Measurements from ENCODE around the gene RNF144A. TPM values are rescaled to one million over a fixed set of nuclear protein-coding genes. Genes with fewer than 3 reads are reported as not detected.

Gene RNF144A
- total RNA-seq, 2 experiments from 2014 or later, result 49.0 to 50.6 TPM

GRCh38 chr2:7035884-7036283 is 118.7 kb downstream of the RNF144A start:
- CTCF ChIA-PET, result interaction anchor here (0.8 to 1.7 kb wide), 3 partner anchors 19 to 214 kb away, joined by 3 to 6 read pairs (median 4); no protein-coding TSS in a partner anchor
- no peak overlapping the region for H3K4me3 Mint-ChIP-seq
- intact Hi-C loops (cut with micrococcal nuclease), result no loop called here
- H3K36me3 Mint-ChIP-seq (ENCODE audit: low read depth), result peaks cover 31% of the 10 kb centered on the region
- no peaks in the 10 kb centered on the region for H3K9me3 Mint-ChIP-seq
- no peak for DNase-seq
- peaks cover 6% of the 10 kb centered on the region for H3K4me1 Mint-ChIP-seq (ENCODE audit: low read depth)
- no peak overlapping the region for H3K27ac Mint-ChIP-seq
- H3K27me3 Mint-ChIP-seq (ENCODE audit: low read depth), result no peaks in the 10 kb centered on the region

GRCh38 chr2:7037340-7038333 is 120.4 kb downstream of the RNF144A start:
- H3K36me3 Mint-ChIP-seq (ENCODE audit: low read depth), result peaks cover 19% of the 10 kb centered on the region
- no peak overlapping the region for H3K4me3 Mint-ChIP-seq
- CTCF ChIA-PET, result interaction anchor here (1.4 kb wide), 1 partner anchor 118 kb away, joined by 3 read pairs; no protein-coding TSS in a partner anchor
- peak; percentile 63 for DNase-seq
- intact Hi-C loops (cut with micrococcal nuclease), result loop anchor here (1.0 kb wide), 1 partner anchor 47 kb away; no protein-coding TSS in a partner anchor
- no peak overlapping the region for H3K27ac Mint-ChIP-seq
- H3K9me3 Mint-ChIP-seq, result no peaks in the 10 kb centered on the region
- H3K27me3 Mint-ChIP-seq (ENCODE audit: low read depth), result no peaks in the 10 kb centered on the region
- H3K4me1 Mint-ChIP-seq (ENCODE audit: low read depth), result no peaks in the 10 kb centered on the region

GRCh38 chr2:7040547-7040946 is 123.3 kb downstream of the RNF144A start:
- Mint-ChIP-seq H3K4me1 (ENCODE audit: low read depth) (peaks cover 5% of the 10 kb centered on the region), H3K27ac (peak overlapping the region; percentile 27), H3K27me3 (ENCODE audit: low read depth) (no peaks in the 10 kb centered on the region), H3K4me3 (no peak overlapping the region), H3K9me3 (no peaks in the 10 kb centered on the region), H3K36me3 (ENCODE audit: low read depth) (peaks cover 21% of the 10 kb centered on the region)
- intact Hi-C loops (cut with micrococcal nuclease), result no loop called here
- CTCF ChIA-PET, result interaction anchor here (0.7 to 6.7 kb wide), 3 partner anchors 145 to 173 kb away, joined by 3 to 101 read pairs (median 4); no protein-coding TSS in a partner anchor
- no peak for DNase-seq

GRCh38 chr2:7041421-7041820 is 124.2 kb downstream of the RNF144A start:
- H3K27ac Mint-ChIP-seq, result no peak overlapping the region
- CTCF ChIA-PET, result interaction anchor here (1.2 to 6.7 kb wide), 3 partner anchors 13 to 161 kb away, joined by 4 to 101 read pairs (median 4); no protein-coding TSS in a partner anchor
- no peaks in the 10 kb centered on the region for H3K27me3 Mint-ChIP-seq (ENCODE audit: low read depth)
- peaks cover 28% of the 10 kb centered on the region for H3K36me3 Mint-ChIP-seq (ENCODE audit: low read depth)
- no peaks in the 10 kb centered on the region for H3K9me3 Mint-ChIP-seq
- no peak overlapping the region for H3K4me3 Mint-ChIP-seq
- DNase-seq, result no peak
- intact Hi-C loops (cut with micrococcal nuclease), result no loop called here
- peaks cover 10% of the 10 kb centered on the region for H3K4me1 Mint-ChIP-seq (ENCODE audit: low read depth)

- CTCF ChIA-PET, result interaction anchor here (0.6 to 6.7 kb wide), 37 partner anchors 9 to 410 kb away, joined by 3 to 101 read pairs (median 4); partner anchors contain the start of gene RSAD2
- no peak for DNase-seq
- H3K4me3 Mint-ChIP-seq, result no peak overlapping the region
- no peaks in the 10 kb centered on the region for H3K9me3 Mint-ChIP-seq
- H3K27me3 Mint-ChIP-seq (ENCODE audit: low read depth), result no peaks in the 10 kb centered on the region
- peaks cover 25% of the 10 kb centered on the region for H3K36me3 Mint-ChIP-seq (ENCODE audit: low read depth)
- H3K27ac Mint-ChIP-seq, result no peak overlapping the region
- H3K4me1 Mint-ChIP-seq (ENCODE audit: low read depth), result peaks cover 18% of the 10 kb centered on the region
- intact Hi-C loops (cut with micrococcal nuclease), result loop anchor here (1.0 to 2.0 kb wide), 3 partner anchors 123 to 217 kb away; no protein-coding TSS in a partner anchor
Observed at GRCh38 chr2:7043690-7044089, 126.5 kb downstream of the RNF144A start.

- H3K9me3 Mint-ChIP-seq, result no peaks in the 10 kb centered on the region
- peaks cover 18% of the 10 kb centered on the region for H3K4me1 Mint-ChIP-seq (ENCODE audit: low read depth)
- intact Hi-C loops (cut with micrococcal nuclease), result loop anchor here (1.0 to 2.0 kb wide), 3 partner anchors 124 to 218 kb away; no protein-coding TSS in a partner anchor
- no peaks in the 10 kb centered on the region for H3K27me3 Mint-ChIP-seq (ENCODE audit: low read depth)
- no peak overlapping the region for H3K27ac Mint-ChIP-seq
- H3K36me3 Mint-ChIP-seq (ENCODE audit: low read depth), result peaks cover 29% of the 10 kb centered on the region
- no peak overlapping the region for H3K4me3 Mint-ChIP-seq
- CTCF ChIA-PET, result interaction anchor here (0.6 to 6.7 kb wide), 43 partner anchors 8 to 1722 kb away, joined by 3 to 101 read pairs (median 4); partner anchors contain the start of gene RSAD2
- peak; percentile 71 for DNase-seq
Observed at GRCh38 chr2:7044253-7045250, 127.3 kb downstream of the RNF144A start.

GRCh38 chr2:7045601-7046590 is 128.7 kb downstream of the RNF144A start:
- no peak overlapping the region for H3K4me3 Mint-ChIP-seq
- H3K9me3 Mint-ChIP-seq, result no peaks in the 10 kb centered on the region
- H3K27ac Mint-ChIP-seq, result no peak overlapping the region
- intact Hi-C loops (cut with micrococcal nuclease), result loop anchor here (2.0 kb wide), 1 partner anchor 125 kb away; no protein-coding TSS in a partner anchor
- peaks cover 29% of the 10 kb centered on the region for H3K36me3 Mint-ChIP-seq (ENCODE audit: low read depth)
- no peak for DNase-seq
- H3K27me3 Mint-ChIP-seq (ENCODE audit: low read depth), result no peaks in the 10 kb centered on the region
- CTCF ChIA-PET, result interaction anchor here (1.4 to 6.7 kb wide), 6 partner anchors 9 to 219 kb away, joined by 3 to 101 read pairs (median 22); no protein-coding TSS in a partner anchor
- H3K4me1 Mint-ChIP-seq (ENCODE audit: low read depth), result peaks cover 18% of the 10 kb centered on the region

GRCh38 chr2:7047661-7048060 is 130.4 kb downstream of the RNF144A start:
- Mint-ChIP-seq H3K9me3 (no peaks in the 10 kb centered on the region), H3K36me3 (ENCODE audit: low read depth) (peaks cover 29% of the 10 kb centered on the region), H3K4me1 (ENCODE audit: low read depth) (peaks cover 18% of the 10 kb centered on the region), H3K4me3 (no peak overlapping the region), H3K27me3 (ENCODE audit: low read depth) (no peaks in the 10 kb centered on the region), H3K27ac (no peak overlapping the region)
- DNase-seq, result no peak
- CTCF ChIA-PET, result interaction anchor here (0.6 kb wide), 1 partner anchor 625 kb away, joined by 3 read pairs; no protein-coding TSS in a partner anchor
- intact Hi-C loops (cut with micrococcal nuclease), result no loop called here

GRCh38 chr2:7048762-7049294 is 131.6 kb downstream of the RNF144A start:
- DNase-seq, result no peak
- intact Hi-C loops (cut with micrococcal nuclease), result no loop called here
- H3K27me3 Mint-ChIP-seq (ENCODE audit: low read depth), result no peaks in the 10 kb centered on the region
- peaks cover 18% of the 10 kb centered on the region for H3K4me1 Mint-ChIP-seq (ENCODE audit: low read depth)
- H3K9me3 Mint-ChIP-seq, result no peaks in the 10 kb centered on the region
- H3K4me3 Mint-ChIP-seq, result no peak overlapping the region
- H3K27ac Mint-ChIP-seq, result peak overlapping the region; percentile 26
- peaks cover 29% of the 10 kb centered on the region for H3K36me3 Mint-ChIP-seq (ENCODE audit: low read depth)
- CTCF ChIA-PET, result interaction anchor here (1.4 to 1.9 kb wide), 2 partner anchors 151 to 182 kb away, joined by 3 to 4 read pairs; no protein-coding TSS in a partner anchor

- Mint-ChIP-seq H3K9me3 (no peaks in the 10 kb centered on the region), H3K4me3 (no peak overlapping the region), H3K36me3 (ENCODE audit: low read depth) (peaks cover 13% of the 10 kb centered on the region), H3K27ac (no peak overlapping the region), H3K27me3 (ENCODE audit: low read depth) (no peaks in the 10 kb centered on the region), H3K4me1 (ENCODE audit: low read depth) (peaks cover 5% of the 10 kb centered on the region)
- no peak for DNase-seq
- intact Hi-C loops (cut with micrococcal nuclease), result no loop called here
- CTCF ChIA-PET, result interaction anchor here (0.7 to 1.1 kb wide), 2 partner anchors 8 to 141 kb away, joined by 3 to 7 read pairs; no protein-coding TSS in a partner anchor
Observed at GRCh38 chr2:7052404-7052803, 135.2 kb downstream of the RNF144A start.
